Measurements from ENCODE around the gene PEX5L. TPM values are rescaled to one million over a fixed set of nuclear protein-coding genes. Genes with fewer than 3 reads are reported as not detected.

Gene PEX5L
- polyA plus RNA-seq, 1 donor from 2014 or later, result 1.0 TPM

- no peak overlapping the region for H3K4me3 ChIP-seq (ENCODE audit: low read length)
- H4K20me1 ChIP-seq (ENCODE audit: insufficient read depth), result no peaks in the 10 kb centered on the region
- H3K27me3 ChIP-seq (ENCODE audit: insufficient read depth, low read depth, low read length), result no peaks in the 10 kb centered on the region
- H3K79me2 ChIP-seq (replicated peaks; ENCODE audit: insufficient read depth, low read length), result no peaks in the 10 kb centered on the region
- TF ChIP-seq, protein P1, sequence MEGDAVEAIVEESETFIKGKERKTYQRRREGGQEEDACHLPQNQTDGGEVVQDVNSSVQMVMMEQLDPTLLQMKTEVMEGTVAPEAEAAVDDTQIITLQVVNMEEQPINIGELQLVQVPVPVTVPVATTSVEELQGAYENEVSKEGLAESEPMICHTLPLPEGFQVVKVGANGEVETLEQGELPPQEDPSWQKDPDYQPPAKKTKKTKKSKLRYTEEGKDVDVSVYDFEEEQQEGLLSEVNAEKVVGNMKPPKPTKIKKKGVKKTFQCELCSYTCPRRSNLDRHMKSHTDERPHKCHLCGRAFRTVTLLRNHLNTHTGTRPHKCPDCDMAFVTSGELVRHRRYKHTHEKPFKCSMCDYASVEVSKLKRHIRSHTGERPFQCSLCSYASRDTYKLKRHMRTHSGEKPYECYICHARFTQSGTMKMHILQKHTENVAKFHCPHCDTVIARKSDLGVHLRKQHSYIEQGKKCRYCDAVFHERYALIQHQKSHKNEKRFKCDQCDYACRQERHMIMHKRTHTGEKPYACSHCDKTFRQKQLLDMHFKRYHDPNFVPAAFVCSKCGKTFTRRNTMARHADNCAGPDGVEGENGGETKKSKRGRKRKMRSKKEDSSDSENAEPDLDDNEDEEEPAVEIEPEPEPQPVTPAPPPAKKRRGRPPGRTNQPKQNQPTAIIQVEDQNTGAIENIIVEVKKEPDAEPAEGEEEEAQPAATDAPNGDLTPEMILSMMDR (IDR thresholded peaks at IDR 0.05; ENCODE audit: poor library complexity, severe bottlenecking), result no peak
- TF ChIP-seq, protein P2, sequence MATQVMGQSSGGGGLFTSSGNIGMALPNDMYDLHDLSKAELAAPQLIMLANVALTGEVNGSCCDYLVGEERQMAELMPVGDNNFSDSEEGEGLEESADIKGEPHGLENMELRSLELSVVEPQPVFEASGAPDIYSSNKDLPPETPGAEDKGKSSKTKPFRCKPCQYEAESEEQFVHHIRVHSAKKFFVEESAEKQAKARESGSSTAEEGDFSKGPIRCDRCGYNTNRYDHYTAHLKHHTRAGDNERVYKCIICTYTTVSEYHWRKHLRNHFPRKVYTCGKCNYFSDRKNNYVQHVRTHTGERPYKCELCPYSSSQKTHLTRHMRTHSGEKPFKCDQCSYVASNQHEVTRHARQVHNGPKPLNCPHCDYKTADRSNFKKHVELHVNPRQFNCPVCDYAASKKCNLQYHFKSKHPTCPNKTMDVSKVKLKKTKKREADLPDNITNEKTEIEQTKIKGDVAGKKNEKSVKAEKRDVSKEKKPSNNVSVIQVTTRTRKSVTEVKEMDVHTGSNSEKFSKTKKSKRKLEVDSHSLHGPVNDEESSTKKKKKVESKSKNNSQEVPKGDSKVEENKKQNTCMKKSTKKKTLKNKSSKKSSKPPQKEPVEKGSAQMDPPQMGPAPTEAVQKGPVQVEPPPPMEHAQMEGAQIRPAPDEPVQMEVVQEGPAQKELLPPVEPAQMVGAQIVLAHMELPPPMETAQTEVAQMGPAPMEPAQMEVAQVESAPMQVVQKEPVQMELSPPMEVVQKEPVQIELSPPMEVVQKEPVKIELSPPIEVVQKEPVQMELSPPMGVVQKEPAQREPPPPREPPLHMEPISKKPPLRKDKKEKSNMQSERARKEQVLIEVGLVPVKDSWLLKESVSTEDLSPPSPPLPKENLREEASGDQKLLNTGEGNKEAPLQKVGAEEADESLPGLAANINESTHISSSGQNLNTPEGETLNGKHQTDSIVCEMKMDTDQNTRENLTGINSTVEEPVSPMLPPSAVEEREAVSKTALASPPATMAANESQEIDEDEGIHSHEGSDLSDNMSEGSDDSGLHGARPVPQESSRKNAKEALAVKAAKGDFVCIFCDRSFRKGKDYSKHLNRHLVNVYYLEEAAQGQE (IDR thresholded peaks at IDR 0.05; ENCODE audit: borderline replicate concordance), result no peak
- no peak for TF ChIP-seq EP300 (conservative IDR thresholded peaks at IDR 0.05; ENCODE audit: poor library complexity, severe bottlenecking)
- TF ChIP-seq MXI1 (conservative IDR thresholded peaks at IDR 0.05; ENCODE audit: poor library complexity, severe bottlenecking), result no peak
- no peak for TF ChIP-seq TAF1 (IDR thresholded peaks at IDR 0.05; ENCODE audit: low read depth)
- TF ChIP-seq SMC3 (conservative IDR thresholded peaks at IDR 0.05; ENCODE audit: poor library complexity), result no peak
- TF ChIP-seq POLR2AphosphoS5 (IDR thresholded peaks at IDR 0.05), result no peak
- TF ChIP-seq RAD21 (conservative IDR thresholded peaks at IDR 0.05), result no peak
- TF ChIP-seq EZH2 (IDR thresholded peaks at IDR 0.05; ENCODE audit: borderline replicate concordance, insufficient read depth, low read length, poor library complexity, severe bottlenecking), result no peak
- H3K36me3 ChIP-seq (ENCODE audit: insufficient read depth, low read length), result no peaks in the 10 kb centered on the region
- H3K9ac ChIP-seq (ENCODE audit: low read length), result no peak overlapping the region
- H3K4me2 ChIP-seq (ENCODE audit: low read length), result no peak overlapping the region
- no peak overlapping the region for H3K27ac ChIP-seq (ENCODE audit: low read length)
- H2AFZ ChIP-seq (ENCODE audit: low read depth, low read length), result no peak overlapping the region
- no peaks in the 10 kb centered on the region for H3F3A ChIP-seq (ENCODE audit: insufficient read depth, low read length, poor library complexity, severe bottlenecking)
- no peaks in the 10 kb centered on the region for H3K9me2 ChIP-seq (ENCODE audit: insufficient read depth, low read length)
- H3K9me3 ChIP-seq (ENCODE audit: low read length), result no peaks in the 10 kb centered on the region
Measured at GRCh38 chr3:179956416-179956830, 80.3 kb downstream of the PEX5L start.

- Histone ChIP-seq H3K36me3 (ENCODE audit: insufficient read depth, low read length) (no peaks in the 10 kb centered on the region), H3F3A (ENCODE audit: insufficient read depth, low read length, poor library complexity, severe bottlenecking) (no peaks in the 10 kb centered on the region), H4K20me1 (ENCODE audit: insufficient read depth) (no peaks in the 10 kb centered on the region), H3K27me3 (ENCODE audit: insufficient read depth, low read depth, low read length) (no peaks in the 10 kb centered on the region), H3K79me2 (replicated peaks; ENCODE audit: insufficient read depth, low read length) (no peaks in the 10 kb centered on the region), H2AFZ (ENCODE audit: low read depth, low read length) (no peak overlapping the region), H3K4me3 (ENCODE audit: low read length) (no peak overlapping the region), H3K9me2 (ENCODE audit: insufficient read depth, low read length) (no peaks in the 10 kb centered on the region), H3K4me2 (ENCODE audit: low read length) (no peak overlapping the region), H3K9ac (ENCODE audit: low read length) (no peak overlapping the region), H3K27ac (ENCODE audit: low read length) (no peak overlapping the region), H3K9me3 (ENCODE audit: low read length) (no peaks in the 10 kb centered on the region)
- no peak for TF ChIP-seq POLR2AphosphoS5 (IDR thresholded peaks at IDR 0.05)
Measured at GRCh38 chr3:179955809-179956208, 80.9 kb downstream of the PEX5L start.

GRCh38 chr3:179955286-179955685 is 81.5 kb downstream of the PEX5L start:
- Histone ChIP-seq H3K4me3 (ENCODE audit: low read length) (no peak overlapping the region), H3K9me2 (ENCODE audit: insufficient read depth, low read length) (no peaks in the 10 kb centered on the region), H2AFZ (ENCODE audit: low read depth, low read length) (no peak overlapping the region), H3K9ac (ENCODE audit: low read length) (no peak overlapping the region), H3K79me2 (replicated peaks; ENCODE audit: insufficient read depth, low read length) (no peaks in the 10 kb centered on the region), H3K27me3 (ENCODE audit: insufficient read depth, low read depth, low read length) (no peaks in the 10 kb centered on the region), H3K4me2 (ENCODE audit: low read length) (no peak overlapping the region), H4K20me1 (ENCODE audit: insufficient read depth) (no peaks in the 10 kb centered on the region), H3K36me3 (ENCODE audit: insufficient read depth, low read length) (no peaks in the 10 kb centered on the region), H3K9me3 (ENCODE audit: low read length) (no peaks in the 10 kb centered on the region), H3F3A (ENCODE audit: insufficient read depth, low read length, poor library complexity, severe bottlenecking) (no peaks in the 10 kb centered on the region), H3K27ac (ENCODE audit: low read length) (no peak overlapping the region)
- TF ChIP-seq RAD21 (conservative IDR thresholded peaks at IDR 0.05), result no peak
- TF ChIP-seq, protein P2 (IDR thresholded peaks at IDR 0.05; ENCODE audit: borderline replicate concordance), result no peak
